Heart left ventricle (tissue), 16 donors: ENCODE data around the gene OTOF. TPM values are rescaled to one million over a fixed set of nuclear protein-coding genes. Genes with fewer than 3 reads are reported as not detected.

Source experiments
- ATAC-seq, 4 donors: fragments of 200-7000 bp; cut with Tn5 transposase; one replicate each; pipeline ENCODE4 v1.9.1; 2020 to 2022; ENCODE audit warnings: moderate library complexity in 4 of 4, mild to moderate bottlenecking in 3 of 4, moderate number of reproducible peaks in 1 of 4
- DNase-seq, 5 donors: peaks; one replicate each; pipeline ENCODE4 v3.0.0-alpha.2; 2020
- H3K27ac ChIP-seq, 12 donors: fragments of 200-600 bp; sonication (generic) in 4 of 12; one replicate each; pipeline versions ENCODE4 v1.5.0 to v1.8.0; 2016 to 2022; ENCODE audit warnings: mild to moderate bottlenecking in 2 of 12
- H3K27me3 ChIP-seq, 9 donors: fragments of 200-600 bp; sonication (generic) in 2 of 9; one replicate each; pipeline versions ENCODE4 v1.5.1 to v1.8.0; 2016 to 2022; ENCODE audit warnings: mild to moderate bottlenecking in 3 of 9
- H3K36me3 ChIP-seq, 9 donors: fragments of 200-600 bp; sonication (generic) in 2 of 9; one replicate each; pipeline versions ENCODE4 v1.5.0 to v1.8.0; 2018 to 2022; ENCODE audit warnings: mild to moderate bottlenecking in 2 of 9
- H3K4me1 ChIP-seq, 12 donors: fragments of 200-600 bp; sonication (generic) in 4 of 12; one replicate each; pipeline versions ENCODE4 v1.5.0 to v1.8.0; 2016 to 2022; ENCODE audit warnings: mild to moderate bottlenecking in 3 of 12
- H3K4me3 ChIP-seq, 12 donors: fragments of 200-600 bp; sonication (generic) in 4 of 12; one replicate each; pipeline versions ENCODE4 v1.5.0 to v1.8.0; 2017 to 2022; ENCODE audit warnings: mild to moderate bottlenecking in 9 of 12, moderate library complexity in 4 of 12
- H3K9me3 ChIP-seq, 12 donors: fragments of 200-600 bp; sonication (generic) in 4 of 12; one replicate each; pipeline versions ENCODE4 v1.5.0 to v1.8.0; 2016 to 2022; ENCODE audit warnings: mild to moderate bottlenecking in 1 of 12
- CTCF ChIP-seq, 12 donors: fragments of 200-600 bp; sonication (generic) in 4 of 12; IDR thresholded peaks; one replicate each; pipeline versions ENCODE4 v1.5.0 to v1.8.0; 2018 to 2022; ENCODE audit warnings: antibody characterized with exemption in 12 of 12, mild to moderate bottlenecking in 5 of 12
- POLR2A ChIP-seq, 2 donors: fragments of 450-650 bp; IDR thresholded peaks; one replicate each; pipeline ENCODE4 v1.6.1; 2017; ENCODE audit warnings: antibody characterized with exemption in 2 of 2, mild to moderate bottlenecking in 2 of 2, moderate library complexity in 2 of 2
- WGBS, 4 donors: extraction: QIAGEN DNeasy Blood & Tissue Kit in 2 of 4; methylation state at CpG; one replicate each; pipeline versions ENCODE4 v1.1.5 to v1.1.7; 2013 to 2018; 5-methylcytosine and 5-hydroxymethylcytosine counted together
- intact Hi-C, 10 donors: fragments of 100-400 bp; cut with DNase I; formaldehyde crosslinking; loops; one replicate each; pipeline versions ENCODE4 v1.11.1 to v1.14.2; 2022
- polyA plus RNA-seq, 2 donors: library from polyadenylated mRNA; stranded (reverse); fragments of 200-250 nt; gene quantifications; one replicate each; pipeline ENCODE4 v1.2.3, GENCODE V29; 2013
- total RNA-seq, 9 donors: library from RNA; depleted of rRNA in 2 of 9; stranded (reverse); fragments of >200 nt in 2 of 9; fragmentation: NEBNext Ultra II Directional in 3 of 9; extraction: Animal tissue kit (Norgen Biotek cat#: 25700) in 3 of 9; gene quantifications; one replicate each; pipeline versions ENCODE4 v1.1.0 to v1.2.4, GENCODE V29; 2016 to 2023
- donor health status: ischemic (EF 13 %, LVEDD 7.1; RV severe dilation, severe dysfunction).
- donor health status: healthy with polysubstance abuse.
- donor health status: DM: no; HTN: yes; CAD: no.
- donor health status: DM: no; HTN: no; CAD: no.
- donor health status: ischemic (EF 25% LVEDD 6.9; RV normal size, moderate dysfunction).
- donor health status: ischemic (EF 25% LVEDD 5.7; RV mildly dilated, moderate dysfunction).
- donor health status: healthy.
- donor health status: DM: yes; HTN: yes; CAD: no.
- donor health status: ischemic (EF 35%, LVEDD 5.7; RV mildly dilated, moderate dysfunction).
- donor health status: nonischemic (EF 11% LVEDD 7.7; RV severe dilation, severe dysfunction).
- donor health status: DM: yes; HTN: yes; CAD: no.
- donor health status: PGD.
- donor health status: ischemic (EF 29% LVEDD 5.4; RV normal size, mild dysfunction).
- donor health status: nonischemic (EF 23%, LVEDD 6.1; RV moderate dilation, normal function).

The OTOF gene
- total and polyA plus RNA-seq, 11 donors, result 0.03 to 0.14 (median 0.04) TPM; not detected in 8

- intact Hi-C loops, result no loop called here
- no peaks in the 10 kb centered on the region for H3K36me3 ChIP-seq
- TF ChIP-seq POLR2A (IDR thresholded peaks at IDR 0.05), result no peak
- no peak for TF ChIP-seq CTCF (IDR thresholded peaks at IDR 0.05)
- ATAC-seq, result peak in 1 of 4 donors; percentile 16
- no peak overlapping the region for H3K4me3 ChIP-seq
- no peak overlapping the region for H3K27ac ChIP-seq
- no peaks in the 10 kb centered on the region for H3K9me3 ChIP-seq
- WGBS, 4 donors, result 75 to 85% (median 82%) methylated on average over 19 to 25 of the region's 25 CpGs
- DNase-seq, result peak in 1 of 5 donors; percentile 21
- H3K27me3 ChIP-seq, result no peaks in the 10 kb centered on the region
- H3K4me1 ChIP-seq, result peaks cover 0 to 6% (median 0%) of the 10 kb centered on the region in 12 donors
These were observed 14.4 kb downstream of the OTOF start for GRCh38 chr2:26463244-26464192.

- H3K4me3 ChIP-seq, result no peak overlapping the region
- H3K9me3 ChIP-seq, result no peaks in the 10 kb centered on the region
- DNase-seq, result peak in 2 of 5 donors; percentile 42 to 55
- TF ChIP-seq CTCF (IDR thresholded peaks at IDR 0.05), result peak in 11 of 12 donors; percentile 27 to 58 (median 44)
- no peak for TF ChIP-seq POLR2A (IDR thresholded peaks at IDR 0.05)
- H3K27me3 ChIP-seq, result no peaks in the 10 kb centered on the region
- intact Hi-C loops, result no loop called here
- WGBS, 4 donors, result 84 to 89% (median 87%) methylated on average over 14 of the region's 14 CpGs
- H3K36me3 ChIP-seq, result no peaks in the 10 kb centered on the region
- peaks cover 0 to 6% (median 0%) of the 10 kb centered on the region in 12 donors for H3K4me1 ChIP-seq
- peak; percentile 57 to 82 (median 72) for ATAC-seq
- no peak overlapping the region for H3K27ac ChIP-seq
These were observed 15.2 kb downstream of the OTOF start for GRCh38 chr2:26462511-26463243.

- DNase-seq (no peak), ATAC-seq (no peak)
- Histone ChIP-seq H3K27ac (no peak overlapping the region), H3K4me3 (no peak overlapping the region), H3K36me3 (no peaks in the 10 kb centered on the region), H3K27me3 (no peaks in the 10 kb centered on the region), H3K4me1 (peaks cover 0 to 6% (median 0%) of the 10 kb centered on the region in 12 donors), H3K9me3 (no peaks in the 10 kb centered on the region)
- intact Hi-C loops, result no loop called here
- TF ChIP-seq CTCF (IDR thresholded peaks at IDR 0.05), result no peak
- no peak for TF ChIP-seq POLR2A (IDR thresholded peaks at IDR 0.05)
- WGBS, 4 donors, result 91 to 96% (median 93%) methylated on average over 4 to 6 of the region's 6 CpGs
These were observed 15.8 kb downstream of the OTOF start for GRCh38 chr2:26462100-26462499.

- intact Hi-C loops, result no loop called here
- ATAC-seq, result no peak
These were observed 16.3 kb downstream of the OTOF start for GRCh38 chr2:26461601-26462023.

More at GRCh38 chr2:26461601-26462023, 16.3 kb downstream of the OTOF start:
- WGBS, 4 donors, result 90 to 93% (median 92%) methylated on average over 15 to 19 of the region's 19 CpGs
- no peak for DNase-seq
- H3K27ac ChIP-seq, result no peak overlapping the region
- peaks cover 0 to 6% (median 0%) of the 10 kb centered on the region in 12 donors for H3K4me1 ChIP-seq
- no peaks in the 10 kb centered on the region for H3K9me3 ChIP-seq
- TF ChIP-seq POLR2A (IDR thresholded peaks at IDR 0.05) (no peak), CTCF (IDR thresholded peaks at IDR 0.05) (no peak)
- H3K27me3 ChIP-seq, result no peaks in the 10 kb centered on the region
- H3K4me3 ChIP-seq, result no peak overlapping the region
- H3K36me3 ChIP-seq, result no peaks in the 10 kb centered on the region
